HepG2 (cell line): ENCODE measurements around the gene RNASE8. TPM values are rescaled to one million over a fixed set of nuclear protein-coding genes. Genes with fewer than 3 reads are reported as not detected.
A peak's percentile ranks its signal among the peaks of the same experiment; 100 is the strongest.

Source experiments
- ATAC-seq: fragments of 200-7000 bp; cut with Tn5 transposase; 3 replicates; pipeline ENCODE4 v1.9.1; 2020; ENCODE audit warnings: mild to moderate bottlenecking, moderate library complexity
- BruUV-seq: library from RNA; stranded (reverse); fragments of 400-500 nt; replicated peaks from 2 replicates; lab custom pipeline; 2021; lab: Mats Ljungman, UMichigan
- CTCF ChIA-PET: fragments of 300-600 bp; formaldehyde crosslinking; extraction: SDS; loops from one replicate; lab custom pipeline; 2021; ENCODE audit warnings: low total read pairs, inconsistent platforms, low intra/inter-chr PET ratio; lab: Yijun Ruan, JAX
- POLR2A ChIA-PET: fragments of 350-600 bp; sonication (Branson Sonifier 250); formaldehyde crosslinking; loops from one replicate; lab custom pipeline; 2020; ENCODE audit warnings: antibody characterized with exemption, inconsistent platforms; lab: Yijun Ruan, JAX
- DNase-seq: peaks from one replicate; pipeline ENCODE4 v3.0.0-alpha.2; 2015; ENCODE audit warnings: low spot score
- FAIRE-seq: peaks from 3 replicates; lab custom pipeline; 2011; peaks lifted over from hg19 to GRCh38; lab: Jason Lieb, UNC
- H2AFZ ChIP-seq: one replicate; pipeline ENCODE4 v1.6.1; 2011; ENCODE audit warnings: low read length, inconsistent platforms
- H3K27ac ChIP-seq: fragments of 300-600 bp; 3 replicates; pipeline ENCODE4 v1.8.0; 2011; ENCODE audit warnings: mixed run types, mild to moderate bottlenecking, mixed read lengths, low read length, inconsistent platforms; ENCODE audit not compliant: insufficient read depth; ENCODE audit errors: extremely low read length
- H3K27me3 ChIP-seq, 2 experiments: fragments of 200-600 bp in 1 of 2; 2 replicates in 1 of 2; 3 replicates in 1 of 2; pipeline versions ENCODE4 v1.6.0 to v1.8.0; 2011; ENCODE audit warnings: low read length in 2 of 2, mild to moderate bottlenecking in 2 of 2, moderate library complexity in 2 of 2, inconsistent platforms in 1 of 2; ENCODE audit not compliant: insufficient read depth in 2 of 2, control insufficient read depth in 1 of 2
- H3K36me3 ChIP-seq, 2 experiments: fragments of 200-600 bp in 1 of 2; replicated peaks in 1 of 2; 2 replicates in 1 of 2; 3 replicates in 1 of 2; pipeline versions ENCODE4 v1.5.1 to v1.8.0; 2011; ENCODE audit warnings: low read length in 2 of 2, inconsistent platforms in 1 of 2; ENCODE audit not compliant: insufficient read depth in 2 of 2, control insufficient read depth in 1 of 2
- H3K4me1 ChIP-seq: 2 replicates; pipeline ENCODE4 v1.5.1; 2012; ENCODE audit warnings: low read length, inconsistent platforms; ENCODE audit not compliant: insufficient read depth
- H3K4me2 ChIP-seq: 2 replicates; pipeline ENCODE4 v1.6.0; 2011; ENCODE audit warnings: low read depth, low read length, inconsistent platforms
- H3K4me3 ChIP-seq, 3 experiments: fragments of 200-600 bp in 1 of 3; sonication (generic), shearing (Covaris generic) in 1 of 3; replicated peaks in 1 of 3; 2 replicates each; pipeline ENCODE4 v1.5.1; 2011 to 2016; ENCODE audit warnings: low read length in 3 of 3, inconsistent platforms in 2 of 3, low read depth in 2 of 3, mild to moderate bottlenecking in 2 of 3, control low read depth in 1 of 3, mixed read lengths in 1 of 3; ENCODE audit not compliant: insufficient read depth in 1 of 3
- H3K79me2 ChIP-seq: one replicate; pipeline ENCODE4 v1.6.1; 2011; ENCODE audit warnings: low read length, inconsistent platforms; ENCODE audit not compliant: insufficient read depth
- H3K9ac ChIP-seq: 2 replicates; pipeline ENCODE4 v1.6.0; 2011; ENCODE audit warnings: mild to moderate bottlenecking, low read depth, low read length, inconsistent platforms; ENCODE audit not compliant: insufficient read depth
- H3K9me3 ChIP-seq: 2 replicates; pipeline ENCODE4 v1.5.1; 2012; ENCODE audit warnings: mild to moderate bottlenecking, low read length
- H4K20me1 ChIP-seq: 2 replicates; pipeline ENCODE4 v1.6.0; 2011; ENCODE audit warnings: inconsistent platforms, mild to moderate bottlenecking, low read length, moderate library complexity; ENCODE audit not compliant: insufficient read depth
- GATAD1 ChIP-seq: IDR thresholded peaks from 2 replicates; pipeline ENCODE4 v1.6.1; 2016; ENCODE audit warnings: missing genetic modification reagents, missing compliant biosample characterization
- KLF11 ChIP-seq: IDR thresholded peaks from 2 replicates; pipeline ENCODE4 v1.6.1; 2016; ENCODE audit warnings: missing compliant biosample characterization
- MIER2 ChIP-seq: IDR thresholded peaks from 2 replicates; pipeline ENCODE4 v1.6.1; 2016; ENCODE audit warnings: missing biosample characterization, missing genetic modification reagents
- MIXL1 ChIP-seq: IDR thresholded peaks from 2 replicates; pipeline ENCODE4 v1.6.1; 2016
- RFXAP ChIP-seq: sonication (generic); formaldehyde crosslinking; IDR thresholded peaks from 2 replicates; pipeline ENCODE4 v1.4.0; 2020; ENCODE audit warnings: missing genetic modification reagents, borderline replicate concordance
- ZBTB1 ChIP-seq: sonication (generic); formaldehyde crosslinking; IDR thresholded peaks from 2 replicates; pipeline ENCODE4 v1.4.0; 2020; ENCODE audit warnings: missing genetic modification reagents, borderline replicate concordance
- ZNF484 ChIP-seq: sonication (generic); formaldehyde crosslinking; IDR thresholded peaks from 2 replicates; pipeline ENCODE4 v1.5.1; 2020; ENCODE audit warnings: mild to moderate bottlenecking, low read depth, missing genetic modification reagents, borderline replicate concordance
- whole genome bisulfite sequencing: methylation state at CpG from one replicate; pipeline ENCODE4 v1.1.6; 2017; ENCODE audit warnings: low lambda C conversion rate; 5-methylcytosine and 5-hydroxymethylcytosine counted together
- in situ Hi-C: cut with HindIII; loops from 2 replicates; pipeline ENCODE4 v1.10.0; 2017; ENCODE audit warnings: low pct_unique_long_range_greater_than_20kb; ENCODE audit not compliant: extremely low pct_ligation_motif_present
- intact Hi-C: fragments of 100-400 bp; cut with micrococcal nuclease; formaldehyde crosslinking; loops from one replicate; pipeline ENCODE4 v1.10.0; 2022; ENCODE audit not compliant: unreplicated experiment
- polyA plus RNA-seq, 8 experiments: library from polyadenylated mRNA; depleted of rRNA in 3 of 8; stranded (reverse) in 7 of 8; unstranded in 1 of 8; fragments of >200 nt; fragmentation: Illumina TruSeq in 4 of 8; extraction: Trizol in 4 of 8; gene quantifications; 2 replicates each; pipeline versions ENCODE4 v1.2.1 to v1.2.3, GENCODE V29; 2011 to 2016; ENCODE audit warnings: low read depth in 4 of 8, missing spikeins in 1 of 8, mixed read lengths in 1 of 8; ENCODE audit not compliant: insufficient read depth in 1 of 8
- total RNA-seq, 5 experiments: library from RNA; depleted of rRNA; stranded (reverse); fragments of >200 nt; fragmentation: Illumina TruSeq; extraction: Trizol; gene quantifications; 2 replicates each; pipeline ENCODE4 v1.2.3, GENCODE V29; 2016; ENCODE audit warnings: low read depth in 1 of 5
- TF ChIP-seq, protein P1 (sequence below): fragments of 450-650 bp; IDR thresholded peaks from 2 replicates; pipeline ENCODE4 v1.6.1; 2016
- TF ChIP-seq, protein P2 (sequence below): IDR thresholded peaks from 2 replicates; pipeline ENCODE4 v1.6.1; 2018; ENCODE audit warnings: missing genetic modification reagents
- TF ChIP-seq, protein P3 (sequence below): sonication (generic); formaldehyde crosslinking; conservative IDR thresholded peaks from 2 replicates; pipeline ENCODE4 v1.4.0; 2020; ENCODE audit warnings: mild to moderate bottlenecking, missing genetic modification reagents, moderate library complexity
- TF ChIP-seq, protein P4 (sequence below): sonication (generic); formaldehyde crosslinking; IDR thresholded peaks from 2 replicates; pipeline ENCODE4 v1.5.1; 2020; ENCODE audit warnings: mild to moderate bottlenecking, missing genetic modification reagents, moderate library complexity
- TF ChIP-seq, protein P5 (sequence below): sonication (generic); formaldehyde crosslinking; IDR thresholded peaks from 2 replicates; pipeline ENCODE4 v1.4.0; 2020; ENCODE audit warnings: missing genetic modification reagents

The RNASE8 gene
- total and polyA plus RNA-seq, 2 of the 13 experiments (the other 11 are each of a cell fraction or from before 2014, with no cell fraction given): not detected

DNA sequence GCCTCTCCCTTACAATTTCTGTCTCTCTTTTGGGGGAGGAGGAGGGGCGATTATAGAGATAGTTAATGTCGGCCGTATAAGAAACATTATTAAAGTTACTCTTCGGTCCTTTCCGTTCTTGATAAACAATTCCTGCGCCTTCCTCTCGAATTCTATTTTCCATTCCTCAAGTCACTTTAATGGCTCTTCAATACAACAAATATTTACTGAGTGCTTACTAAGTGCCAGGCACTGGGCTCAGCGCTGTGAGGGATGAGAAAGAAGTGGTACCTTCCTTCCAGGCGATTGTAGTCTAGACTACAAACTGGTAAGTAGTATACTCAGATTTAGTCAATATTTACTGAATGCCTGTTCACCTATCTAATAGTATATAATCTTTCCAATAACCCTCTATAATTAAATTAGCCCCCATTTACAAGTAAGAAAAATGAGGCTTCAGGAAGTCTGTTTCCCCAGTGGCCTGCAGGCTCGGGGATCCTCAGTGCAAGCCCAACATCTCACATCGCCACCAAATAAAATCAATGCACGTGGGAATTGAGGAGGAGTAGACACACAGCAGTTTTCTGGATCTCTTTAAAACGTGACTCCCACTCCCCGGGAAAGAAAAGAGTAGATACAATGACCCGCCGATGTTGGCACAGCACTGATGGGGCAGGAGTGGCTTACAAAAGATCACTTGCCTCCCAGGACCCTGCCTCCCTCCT lies 41.4 kb downstream of the RNASE8 start (continued):
- TF ChIP-seq, protein P1, sequence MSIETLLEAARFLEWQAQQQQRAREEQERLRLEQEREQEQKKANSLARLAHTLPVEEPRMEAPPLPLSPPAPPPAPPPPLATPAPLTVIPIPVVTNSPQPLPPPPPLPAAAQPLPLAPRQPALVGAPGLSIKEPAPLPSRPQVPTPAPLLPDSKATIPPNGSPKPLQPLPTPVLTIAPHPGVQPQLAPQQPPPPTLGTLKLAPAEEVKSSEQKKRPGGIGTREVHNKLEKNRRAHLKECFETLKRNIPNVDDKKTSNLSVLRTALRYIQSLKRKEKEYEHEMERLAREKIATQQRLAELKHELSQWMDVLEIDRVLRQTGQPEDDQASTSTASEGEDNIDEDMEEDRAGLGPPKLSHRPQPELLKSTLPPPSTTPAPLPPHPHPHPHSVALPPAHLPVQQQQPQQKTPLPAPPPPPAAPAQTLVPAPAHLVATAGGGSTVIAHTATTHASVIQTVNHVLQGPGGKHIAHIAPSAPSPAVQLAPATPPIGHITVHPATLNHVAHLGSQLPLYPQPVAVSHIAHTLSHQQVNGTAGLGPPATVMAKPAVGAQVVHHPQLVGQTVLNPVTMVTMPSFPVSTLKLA: no peak
- TF ChIP-seq GATAD1 (CRISPR knock-in tag) (peak; percentile 2; the same call in 1 of the 2 replicates), MIER2 (CRISPR knock-in tag) (no peak), ZBTB1 (no peak), MIXL1 (CRISPR knock-in tag) (no peak; the same call in 1 of the 2 replicates)

DNA sequence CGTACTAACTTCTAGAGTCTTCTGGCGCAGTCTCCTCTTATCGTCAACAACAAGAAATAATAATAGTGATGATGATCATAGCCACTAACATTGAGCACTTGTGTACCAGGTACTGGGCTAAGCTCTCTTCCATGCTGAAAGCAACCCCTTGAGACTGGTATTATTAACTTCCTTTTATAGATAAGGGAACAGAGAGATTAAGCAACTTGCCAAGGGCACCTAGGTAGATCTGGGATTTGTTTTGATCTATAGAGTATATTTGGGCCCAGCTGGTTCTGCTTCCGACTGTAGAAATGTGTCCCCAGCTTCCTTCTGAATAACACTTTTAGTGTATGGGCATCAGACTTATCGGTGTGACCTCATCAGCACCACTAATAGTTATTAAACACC lies 42.0 kb downstream of the RNASE8 start:
- ChIA-PET POLR2A (interaction anchor here (6.5 kb wide), 1 partner anchor 30 kb away, joined by 141 read pairs; the partner anchor contains the start of gene ARHGEF40), CTCF (no interaction called here)
- Histone ChIP-seq H3K4me3 (peak overlapping the region in 2 of 3 experiments; percentile 83 to 85; a peak in 3 of 6 replicates), H3K4me2 (peak overlapping the region; percentile 88), H2AFZ (no peak overlapping the region), H3K36me3 (no peaks in the 10 kb centered on the region), H3K27ac (no peak overlapping the region), H3K9ac (peak overlapping the region; percentile 76; the same call in 1 of the 2 replicates), H4K20me1 (no peaks in the 10 kb centered on the region), H3K79me2 (peaks cover 39% of the 10 kb centered on the region), H3K9me3 (no peaks in the 10 kb centered on the region), H3K27me3 (no peaks in the 10 kb centered on the region; a peak in 1 of 5 replicates), H3K4me1 (peaks cover 74% of the 10 kb centered on the region)
- no TSS peak for BruUV-seq
- no peak for ATAC-seq
- whole genome bisulfite sequencing: 86% methylated on average over 5 of the region's 5 CpGs
- in situ Hi-C loops: no loop called here
- no peak for DNase-seq
- intact Hi-C loops: no loop called here
- no peak for FAIRE-seq
- TF ChIP-seq, protein P2, sequence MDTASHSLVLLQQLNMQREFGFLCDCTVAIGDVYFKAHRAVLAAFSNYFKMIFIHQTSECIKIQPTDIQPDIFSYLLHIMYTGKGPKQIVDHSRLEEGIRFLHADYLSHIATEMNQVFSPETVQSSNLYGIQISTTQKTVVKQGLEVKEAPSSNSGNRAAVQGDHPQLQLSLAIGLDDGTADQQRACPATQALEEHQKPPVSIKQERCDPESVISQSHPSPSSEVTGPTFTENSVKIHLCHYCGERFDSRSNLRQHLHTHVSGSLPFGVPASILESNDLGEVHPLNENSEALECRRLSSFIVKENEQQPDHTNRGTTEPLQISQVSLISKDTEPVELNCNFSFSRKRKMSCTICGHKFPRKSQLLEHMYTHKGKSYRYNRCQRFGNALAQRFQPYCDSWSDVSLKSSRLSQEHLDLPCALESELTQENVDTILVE (CRISPR knock-in tag): 0 out of 2 replicates have a peak, but pooled peaks have one; percentile 7
- TF ChIP-seq ZNF484 (CRISPR knock-in tag) (no peak), RFXAP (CRISPR knock-in tag) (no peak), KLF11 (no peak)
- TF ChIP-seq, protein P3, sequence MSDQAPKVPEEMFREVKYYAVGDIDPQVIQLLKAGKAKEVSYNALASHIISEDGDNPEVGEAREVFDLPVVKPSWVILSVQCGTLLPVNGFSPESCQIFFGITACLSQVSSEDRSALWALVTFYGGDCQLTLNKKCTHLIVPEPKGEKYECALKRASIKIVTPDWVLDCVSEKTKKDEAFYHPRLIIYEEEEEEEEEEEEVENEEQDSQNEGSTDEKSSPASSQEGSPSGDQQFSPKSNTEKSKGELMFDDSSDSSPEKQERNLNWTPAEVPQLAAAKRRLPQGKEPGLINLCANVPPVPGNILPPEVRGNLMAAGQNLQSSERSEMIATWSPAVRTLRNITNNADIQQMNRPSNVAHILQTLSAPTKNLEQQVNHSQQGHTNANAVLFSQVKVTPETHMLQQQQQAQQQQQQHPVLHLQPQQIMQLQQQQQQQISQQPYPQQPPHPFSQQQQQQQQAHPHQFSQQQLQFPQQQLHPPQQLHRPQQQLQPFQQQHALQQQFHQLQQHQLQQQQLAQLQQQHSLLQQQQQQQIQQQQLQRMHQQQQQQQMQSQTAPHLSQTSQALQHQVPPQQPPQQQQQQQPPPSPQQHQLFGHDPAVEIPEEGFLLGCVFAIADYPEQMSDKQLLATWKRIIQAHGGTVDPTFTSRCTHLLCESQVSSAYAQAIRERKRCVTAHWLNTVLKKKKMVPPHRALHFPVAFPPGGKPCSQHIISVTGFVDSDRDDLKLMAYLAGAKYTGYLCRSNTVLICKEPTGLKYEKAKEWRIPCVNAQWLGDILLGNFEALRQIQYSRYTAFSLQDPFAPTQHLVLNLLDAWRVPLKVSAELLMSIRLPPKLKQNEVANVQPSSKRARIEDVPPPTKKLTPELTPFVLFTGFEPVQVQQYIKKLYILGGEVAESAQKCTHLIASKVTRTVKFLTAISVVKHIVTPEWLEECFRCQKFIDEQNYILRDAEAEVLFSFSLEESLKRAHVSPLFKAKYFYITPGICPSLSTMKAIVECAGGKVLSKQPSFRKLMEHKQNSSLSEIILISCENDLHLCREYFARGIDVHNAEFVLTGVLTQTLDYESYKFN (CRISPR knock-in tag): no peak
- TF ChIP-seq, protein P4, sequence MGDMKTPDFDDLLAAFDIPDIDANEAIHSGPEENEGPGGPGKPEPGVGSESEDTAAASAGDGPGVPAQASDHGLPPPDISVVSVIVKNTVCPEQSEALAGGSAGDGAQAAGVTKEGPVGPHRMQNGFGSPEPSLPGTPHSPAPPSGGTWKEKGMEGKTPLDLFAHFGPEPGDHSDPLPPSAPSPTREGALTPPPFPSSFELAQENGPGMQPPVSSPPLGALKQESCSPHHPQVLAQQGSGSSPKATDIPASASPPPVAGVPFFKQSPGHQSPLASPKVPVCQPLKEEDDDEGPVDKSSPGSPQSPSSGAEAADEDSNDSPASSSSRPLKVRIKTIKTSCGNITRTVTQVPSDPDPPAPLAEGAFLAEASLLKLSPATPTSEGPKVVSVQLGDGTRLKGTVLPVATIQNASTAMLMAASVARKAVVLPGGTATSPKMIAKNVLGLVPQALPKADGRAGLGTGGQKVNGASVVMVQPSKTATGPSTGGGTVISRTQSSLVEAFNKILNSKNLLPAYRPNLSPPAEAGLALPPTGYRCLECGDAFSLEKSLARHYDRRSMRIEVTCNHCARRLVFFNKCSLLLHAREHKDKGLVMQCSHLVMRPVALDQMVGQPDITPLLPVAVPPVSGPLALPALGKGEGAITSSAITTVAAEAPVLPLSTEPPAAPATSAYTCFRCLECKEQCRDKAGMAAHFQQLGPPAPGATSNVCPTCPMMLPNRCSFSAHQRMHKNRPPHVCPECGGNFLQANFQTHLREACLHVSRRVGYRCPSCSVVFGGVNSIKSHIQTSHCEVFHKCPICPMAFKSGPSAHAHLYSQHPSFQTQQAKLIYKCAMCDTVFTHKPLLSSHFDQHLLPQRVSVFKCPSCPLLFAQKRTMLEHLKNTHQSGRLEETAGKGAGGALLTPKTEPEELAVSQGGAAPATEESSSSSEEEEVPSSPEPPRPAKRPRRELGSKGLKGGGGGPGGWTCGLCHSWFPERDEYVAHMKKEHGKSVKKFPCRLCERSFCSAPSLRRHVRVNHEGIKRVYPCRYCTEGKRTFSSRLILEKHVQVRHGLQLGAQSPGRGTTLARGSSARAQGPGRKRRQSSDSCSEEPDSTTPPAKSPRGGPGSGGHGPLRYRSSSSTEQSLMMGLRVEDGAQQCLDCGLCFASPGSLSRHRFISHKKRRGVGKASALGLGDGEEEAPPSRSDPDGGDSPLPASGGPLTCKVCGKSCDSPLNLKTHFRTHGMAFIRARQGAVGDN (CRISPR knock-in tag): no peak
- TF ChIP-seq, protein P5, sequence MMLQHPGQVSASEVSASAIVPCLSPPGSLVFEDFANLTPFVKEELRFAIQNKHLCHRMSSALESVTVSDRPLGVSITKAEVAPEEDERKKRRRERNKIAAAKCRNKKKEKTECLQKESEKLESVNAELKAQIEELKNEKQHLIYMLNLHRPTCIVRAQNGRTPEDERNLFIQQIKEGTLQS: no peak
